ENCODE measurements around the gene CDK1. TPM values are rescaled to one million over a fixed set of nuclear protein-coding genes. Genes with fewer than 3 reads are reported as not detected.
"Not testable (repeated sequence)": the region's sequence is repeated elsewhere in the genome, so short reads cannot be mapped to it uniquely, and the experiment has no call there.

Gene CDK1
- polyA plus RNA-seq, 1 donor: 103 TPM

DNA sequence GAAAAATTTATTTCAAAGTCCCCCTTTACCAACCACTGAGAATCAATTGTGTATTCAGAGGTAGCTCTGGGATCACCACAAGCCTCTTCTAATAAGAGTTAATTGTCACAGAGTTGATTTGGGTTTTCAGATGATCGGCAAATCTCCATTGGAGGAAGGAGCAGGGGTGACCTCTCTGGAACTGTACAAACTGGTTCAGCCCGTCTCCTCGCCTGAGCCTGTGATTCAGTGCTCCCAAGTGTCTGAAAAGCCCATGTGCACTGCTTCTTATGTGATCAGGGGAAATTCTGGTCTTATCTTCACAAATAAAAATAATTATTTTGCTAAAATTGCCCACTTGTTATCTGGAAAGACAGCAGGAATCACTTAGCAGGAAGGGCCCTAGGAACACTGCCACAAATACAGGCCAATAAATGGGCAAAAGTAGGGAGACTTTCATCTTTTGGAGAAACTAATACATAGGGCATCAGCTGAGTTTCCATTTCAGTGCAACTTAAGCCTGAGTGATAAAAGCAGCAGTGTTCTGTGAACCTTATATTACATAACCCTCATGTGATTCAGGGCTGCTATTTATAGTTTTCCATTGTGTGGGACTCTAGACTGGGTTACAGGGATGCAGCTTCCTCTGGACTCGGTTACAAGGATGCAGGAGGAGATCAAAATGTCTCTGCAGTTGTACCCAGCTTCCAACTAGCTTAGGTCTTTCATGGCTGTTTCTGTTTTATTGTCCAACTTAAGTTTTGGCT is 32.3 kb downstream of the CDK1 start:
- DNase-seq: no peak

DNA sequence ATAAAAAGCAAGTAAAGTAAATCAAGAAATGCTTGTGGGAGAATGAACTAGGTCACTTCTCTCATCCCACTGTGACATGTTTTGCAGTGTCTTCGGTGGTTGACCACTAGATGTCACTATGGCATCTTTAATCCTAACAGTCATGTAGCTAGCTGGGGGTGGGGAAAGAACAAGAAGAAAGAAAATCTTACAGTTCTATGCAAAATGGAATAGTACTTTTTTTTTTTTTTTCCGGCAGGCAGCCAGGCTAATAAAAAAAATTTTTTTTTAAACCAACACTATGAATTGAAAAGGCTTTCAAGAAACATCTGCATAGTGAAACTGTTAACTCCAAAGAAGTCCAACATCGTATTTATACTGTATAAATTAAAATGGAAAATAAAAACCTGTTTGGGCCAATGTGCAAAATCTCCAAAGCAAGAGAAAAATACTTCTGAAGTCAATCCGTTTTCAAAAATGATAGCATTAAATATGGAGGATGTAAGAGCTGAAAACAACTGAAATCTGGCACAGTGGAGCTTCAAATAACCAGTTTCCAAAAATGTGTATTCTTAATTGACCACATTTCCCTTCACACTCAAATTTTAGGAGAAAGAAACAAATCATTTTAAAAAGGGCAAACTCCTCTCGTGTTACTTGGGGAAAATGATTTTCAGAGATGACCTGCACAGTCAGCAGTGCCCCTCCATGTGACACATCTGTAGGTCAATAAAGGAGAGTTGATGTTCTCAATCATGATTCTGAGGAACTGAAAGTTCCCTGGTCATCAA is 38.5 kb downstream of the CDK1 start:
- peak; percentile 90 for DNase-seq

DNA sequence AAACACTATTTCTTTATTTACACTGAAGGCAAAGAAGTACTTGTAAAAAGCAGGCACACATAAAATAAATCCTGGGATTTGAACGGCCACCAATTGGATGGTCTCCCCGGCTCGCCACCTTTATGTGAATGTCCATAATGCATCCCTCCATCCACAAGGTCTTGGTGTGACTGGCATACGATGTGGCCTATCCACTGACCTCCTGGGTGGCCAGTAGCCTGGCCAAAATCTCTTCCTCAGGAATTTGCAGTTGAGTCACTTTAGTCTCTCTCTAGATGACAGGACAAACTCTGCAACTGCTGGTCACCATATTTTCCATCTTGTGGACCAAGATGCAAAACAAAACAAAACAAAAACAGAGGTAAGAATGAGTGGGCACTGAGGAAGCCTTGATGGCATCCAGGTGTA is 39.1 kb downstream of the CDK1 start:
- no peak for DNase-seq

GRCh38 chr10:60818134-60818770 is 40.0 kb downstream of the CDK1 start:
- no peak for DNase-seq

GRCh38 chr10:60819271-60819670 is 41.0 kb downstream of the CDK1 start:
- DNase-seq: no peak

GRCh38 chr10:60820093-60820754 is 41.9 kb downstream of the CDK1 start:
- peak; percentile 62 for DNase-seq

GRCh38 chr10:60821656-60822055 is 43.4 kb downstream of the CDK1 start:
- no peak for DNase-seq

DNA sequence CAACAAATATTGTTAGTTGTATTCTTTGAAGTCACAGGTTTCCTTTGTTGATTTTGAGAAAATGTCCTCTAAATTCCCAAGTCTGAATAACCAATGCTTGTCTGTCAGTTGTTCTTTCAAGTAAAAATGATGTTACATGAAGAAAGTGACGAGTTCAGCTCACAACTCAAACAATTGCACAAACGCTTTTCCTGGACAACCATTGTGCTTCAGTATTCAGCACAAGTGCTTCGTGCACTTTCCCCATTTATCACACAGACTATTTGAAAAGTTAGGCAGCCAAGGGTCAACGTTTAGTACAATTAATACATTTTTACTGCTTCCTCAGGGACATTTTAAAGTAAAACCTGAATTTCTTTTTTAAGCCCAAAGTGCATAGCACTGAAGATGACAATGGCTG is 44.5 kb downstream of the CDK1 start:
- DNase-seq: no peak

GRCh38 chr10:60823324-60823723 is 45.0 kb downstream of the CDK1 start:
- no peak for DNase-seq

DNA sequence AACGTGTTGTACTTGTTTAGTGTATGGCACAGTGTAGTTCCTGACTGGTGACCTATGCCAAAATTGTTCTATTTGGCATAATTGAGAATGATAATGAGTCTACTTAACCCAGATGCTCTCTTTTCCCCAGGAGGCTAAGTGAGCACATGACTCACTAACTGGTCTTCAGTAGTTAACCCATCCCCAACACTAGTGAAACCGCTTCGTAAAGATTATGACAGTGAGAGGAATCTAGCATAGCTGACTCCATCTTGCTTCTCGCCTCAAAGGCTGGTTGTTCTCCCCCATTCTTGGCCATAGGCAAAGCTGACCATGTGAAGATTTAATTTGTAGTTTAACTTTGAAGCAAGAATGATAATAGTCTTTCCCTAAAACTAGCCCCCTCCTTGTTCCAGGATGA is 47.2 kb downstream of the CDK1 start:
- no peak for DNase-seq

- DNase-seq: no peak
Measured at GRCh38 chr10:60827791-60828488, 49.7 kb downstream of the CDK1 start.

- DNase-seq: no peak
Measured at GRCh38 chr10:60828489-60828852, 50.2 kb downstream of the CDK1 start.

GRCh38 chr10:60832136-60832535 is 53.9 kb downstream of the CDK1 start:
- not testable (repeated sequence) for DNase-seq

DNA sequence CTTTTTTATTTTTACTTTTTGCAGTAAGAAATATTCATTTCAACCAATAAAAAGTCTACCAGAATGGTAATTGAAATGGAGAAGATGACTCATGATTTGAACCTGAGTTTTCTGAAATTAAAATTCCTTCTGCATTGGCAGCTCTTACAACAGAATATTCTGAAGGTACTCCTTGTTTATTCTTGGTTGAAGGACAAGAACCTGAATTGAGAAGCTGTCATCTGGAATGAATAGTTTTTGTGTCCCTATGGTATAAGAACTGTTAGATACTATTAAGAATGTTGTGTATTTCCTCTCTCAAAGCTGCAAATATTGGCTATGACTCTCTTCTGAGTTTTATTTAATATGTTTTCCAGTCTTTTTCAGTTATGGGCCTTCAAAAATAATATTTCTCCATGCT is 56.1 kb downstream of the CDK1 start:
- no peak for DNase-seq

DNA sequence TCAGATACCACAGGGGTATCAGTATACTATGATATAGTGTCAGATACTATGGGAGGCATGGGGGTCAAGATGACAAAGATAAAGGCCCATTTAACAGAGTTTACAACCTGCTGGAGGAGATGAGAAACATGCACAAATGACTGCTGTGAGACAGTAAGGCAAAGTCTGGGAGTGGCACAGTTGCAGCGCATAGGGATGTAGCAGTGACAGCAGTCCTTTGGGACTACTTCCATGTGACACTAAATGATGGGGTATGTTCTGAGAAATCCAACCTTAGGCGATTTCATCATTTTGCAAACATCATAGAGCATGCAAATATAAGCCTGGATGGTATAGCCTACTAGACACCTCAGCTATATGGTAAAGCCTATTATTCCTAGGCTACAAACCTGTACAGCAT is 56.8 kb downstream of the CDK1 start:
- DNase-seq: no peak

DNA sequence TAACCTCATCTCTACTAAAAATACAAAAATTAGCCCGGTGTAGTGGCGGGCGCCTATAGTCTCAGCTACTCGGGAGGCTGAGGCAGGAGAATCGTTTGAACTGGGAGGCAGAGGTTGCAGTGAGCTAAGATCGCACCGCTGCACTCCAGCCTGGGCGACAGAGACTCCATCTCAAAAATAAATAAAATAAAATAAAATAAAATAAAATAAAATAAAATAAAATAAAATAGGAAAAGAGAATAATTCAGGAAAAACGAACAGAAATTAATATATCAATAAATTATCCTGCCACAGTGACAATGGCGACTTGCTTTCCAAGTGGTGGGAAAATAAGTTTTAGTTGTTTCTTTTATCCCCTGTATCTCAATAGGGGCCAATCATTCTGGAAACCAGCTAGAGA is 62.9 kb downstream of the CDK1 start:
- DNase-seq: not testable (repeated sequence)

GRCh38 chr10:60842694-60843093 is 64.4 kb downstream of the CDK1 start:
- DNase-seq: no peak

Other genes starting within 250 kb of the CDK1 start
- gene RHOBTB1, start 165.7 kb downstream of the CDK1 start, polyA plus RNA-seq (ENCODE audit: insufficient read length): 99.3 TPM

All from left kidney (tissue), 2 donors.